HUES48 (cell line): Measurements from ENCODE around the gene GLP2R.

ENCODE experiments used
- H3K27ac ChIP-seq: one replicate; pipeline ENCODE4 v1.7.0; 2013; ENCODE audit warnings: low read depth, low read length, inconsistent platforms
- H3K27me3 ChIP-seq: 2 replicates; pipeline ENCODE4 v1.6.1; 2013; ENCODE audit warnings: mild to moderate bottlenecking, low read length; ENCODE audit not compliant: control insufficient read depth, insufficient read depth
- H3K36me3 ChIP-seq: 2 replicates; pipeline ENCODE4 v1.6.1; 2013; ENCODE audit warnings: low read length; ENCODE audit not compliant: control insufficient read depth, insufficient read depth
- H3K4me1 ChIP-seq: 2 replicates; pipeline ENCODE4 v1.6.1; 2013; ENCODE audit warnings: mild to moderate bottlenecking, low read length; ENCODE audit not compliant: control insufficient read depth, insufficient read depth
- H3K4me3 ChIP-seq: 2 replicates; pipeline ENCODE4 v1.5.1; 2013; ENCODE audit warnings: mild to moderate bottlenecking, low read depth, low read length
- H3K9ac ChIP-seq: 2 replicates; pipeline ENCODE4 v1.6.1; 2013; ENCODE audit warnings: mild to moderate bottlenecking, low read depth, low read length, moderate library complexity
- H3K9me3 ChIP-seq: 2 replicates; pipeline ENCODE4 v1.6.1; 2013; ENCODE audit warnings: low read length; ENCODE audit not compliant: control insufficient read depth, insufficient read depth

Gene GLP2R

GRCh38 chr17:9878786-9879525 is 53.2 kb downstream of the GLP2R start:
- peaks cover 6% of the 10 kb centered on the region; the same call in 1 of the 2 replicates for H3K4me1 ChIP-seq
- no peak overlapping the region for H3K27ac ChIP-seq

DNA sequence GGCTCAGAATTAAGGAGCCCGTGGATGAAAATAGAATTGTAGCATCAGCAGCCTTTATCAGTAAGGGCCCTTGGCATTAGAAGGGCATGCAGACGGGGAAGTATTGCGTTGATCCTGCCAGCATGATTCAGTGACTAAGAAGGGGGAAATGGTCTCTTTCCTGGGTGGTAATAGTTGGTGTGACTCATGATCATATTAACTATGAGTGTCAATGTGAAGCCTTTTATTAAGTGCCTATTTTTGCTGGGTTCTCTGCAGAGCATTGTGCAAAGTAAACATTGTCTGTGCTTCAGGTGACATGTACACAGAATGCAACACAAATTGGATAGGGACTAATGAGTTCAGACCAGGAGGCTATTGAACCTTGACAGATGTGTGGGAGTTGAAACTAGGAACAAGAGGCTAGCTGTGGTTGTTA is 54.9 kb downstream of the GLP2R start:
- no peaks in the 10 kb centered on the region for H3K4me1 ChIP-seq

More at GRCh38 chr17:9878786-9879525, 53.2 kb downstream of the GLP2R start:
- Histone ChIP-seq H3K36me3 (no peaks in the 10 kb centered on the region), H3K4me3 (no peak overlapping the region), H3K9me3 (peaks cover 13% of the 10 kb centered on the region), H3K27me3 (no peaks in the 10 kb centered on the region), H3K9ac (no peak overlapping the region)

GRCh38 chr17:9883451-9883850 is 57.7 kb downstream of the GLP2R start:
- Histone ChIP-seq H3K27me3 (no peaks in the 10 kb centered on the region), H3K4me1 (no peaks in the 10 kb centered on the region), H3K27ac (no peak overlapping the region), H3K4me3 (no peak overlapping the region), H3K9ac (no peak overlapping the region), H3K9me3 (peaks cover 13% of the 10 kb centered on the region), H3K36me3 (no peaks in the 10 kb centered on the region)

More for the DNA sequence above, 54.9 kb downstream of the GLP2R start:
- Histone ChIP-seq H3K27me3 (no peaks in the 10 kb centered on the region), H3K36me3 (no peaks in the 10 kb centered on the region), H3K4me3 (no peak overlapping the region), H3K9ac (no peak overlapping the region), H3K27ac (no peak overlapping the region), H3K9me3 (peaks cover 13% of the 10 kb centered on the region)

GRCh38 chr17:9886141-9886930 is 60.6 kb downstream of the GLP2R start:
- Histone ChIP-seq H3K9ac (no peak overlapping the region), H3K36me3 (no peaks in the 10 kb centered on the region), H3K4me3 (no peak overlapping the region), H3K9me3 (peaks cover 13% of the 10 kb centered on the region), H3K27me3 (no peaks in the 10 kb centered on the region), H3K27ac (no peak overlapping the region), H3K4me1 (no peaks in the 10 kb centered on the region)

- no peaks in the 10 kb centered on the region for H3K27me3 ChIP-seq
- H3K9me3 ChIP-seq = peaks cover 9% of the 10 kb centered on the region
- no peak overlapping the region for H3K4me3 ChIP-seq
- H3K36me3 ChIP-seq = no peaks in the 10 kb centered on the region
- H3K9ac ChIP-seq = no peak overlapping the region
- no peak overlapping the region for H3K27ac ChIP-seq
- H3K4me1 ChIP-seq = no peaks in the 10 kb centered on the region
Observed at GRCh38 chr17:9887508-9887907, 61.8 kb downstream of the GLP2R start.

DNA sequence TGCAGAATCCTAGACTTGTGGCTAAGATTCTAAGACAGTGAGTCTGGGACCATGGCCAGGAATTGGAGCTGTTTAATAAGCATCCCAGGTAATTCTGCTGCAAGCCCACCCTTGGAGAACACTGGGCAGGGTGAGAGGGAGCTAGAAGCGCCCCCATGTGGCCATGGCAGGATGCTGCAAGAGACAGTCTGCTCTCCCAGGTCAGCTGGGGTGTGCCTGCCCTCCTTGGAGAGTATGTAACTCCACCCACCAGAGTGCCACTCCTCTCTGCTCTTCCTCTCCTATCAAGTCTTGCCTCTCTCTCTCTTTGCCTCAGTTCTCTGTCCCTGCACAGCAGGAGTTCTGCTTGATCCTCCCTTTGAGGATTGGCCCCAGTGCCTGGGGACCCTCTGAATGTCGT is 64.4 kb downstream of the GLP2R start:
- H3K27ac ChIP-seq = no peak overlapping the region
- no peak overlapping the region for H3K4me3 ChIP-seq
- H3K27me3 ChIP-seq = no peaks in the 10 kb centered on the region

DNA sequence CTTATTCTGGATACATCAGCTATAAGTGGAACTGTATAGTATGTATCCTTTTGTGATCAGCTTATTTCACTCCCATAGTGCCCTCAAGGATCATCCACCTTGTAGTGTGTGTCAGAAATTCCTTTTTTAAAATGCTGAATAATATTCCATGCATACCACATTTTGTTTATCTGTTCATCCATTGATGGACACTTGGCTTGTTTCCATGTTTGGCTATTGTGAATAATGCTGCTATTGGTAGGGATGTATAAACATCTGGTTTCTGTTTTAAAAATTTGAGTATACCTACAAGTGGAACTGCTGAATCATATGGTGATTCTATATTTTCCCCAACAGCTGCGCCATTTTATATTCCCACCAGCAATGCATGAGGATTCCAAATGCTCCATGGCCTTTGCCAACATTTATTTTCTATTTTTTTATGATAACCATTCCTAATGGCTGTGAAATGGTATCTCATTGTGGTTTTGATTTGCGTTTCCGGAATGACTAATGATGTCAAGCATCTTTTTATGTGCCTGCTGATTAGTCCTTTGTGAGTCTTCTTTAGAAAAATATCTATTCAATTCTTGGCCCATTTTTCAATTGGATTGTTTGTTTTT is 67.8 kb downstream of the GLP2R start:
- H3K4me3 ChIP-seq = no peak overlapping the region
- H3K36me3 ChIP-seq = no peaks in the 10 kb centered on the region
- H3K27ac ChIP-seq = no peak overlapping the region
- H3K4me1 ChIP-seq = no peaks in the 10 kb centered on the region
- H3K9ac ChIP-seq = no peak overlapping the region
- H3K27me3 ChIP-seq = no peaks in the 10 kb centered on the region
- no peaks in the 10 kb centered on the region for H3K9me3 ChIP-seq

More for the DNA sequence above, 64.4 kb downstream of the GLP2R start:
- Histone ChIP-seq H3K4me1 (no peaks in the 10 kb centered on the region), H3K9ac (no peak overlapping the region), H3K9me3 (no peaks in the 10 kb centered on the region), H3K36me3 (no peaks in the 10 kb centered on the region)

DNA sequence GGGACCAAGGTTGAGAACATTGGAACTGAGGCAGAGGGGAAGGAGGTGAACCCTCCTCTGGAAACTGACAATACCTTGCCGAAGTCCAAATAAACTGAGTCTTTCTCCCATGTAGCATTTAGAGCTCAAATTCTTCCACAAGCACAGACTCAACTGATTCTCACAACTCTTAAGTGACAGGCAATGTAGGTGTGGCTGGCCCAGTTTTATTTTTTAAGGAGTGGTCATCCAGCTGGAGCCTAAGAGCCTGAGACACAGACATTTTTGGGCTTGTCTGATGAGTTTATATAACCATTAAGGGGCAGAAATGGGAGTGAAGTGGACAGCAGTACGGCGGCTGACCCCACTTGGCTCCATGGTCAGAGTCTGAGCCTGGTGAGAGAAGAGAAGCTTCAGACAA is 68.5 kb downstream of the GLP2R start:
- H3K36me3 ChIP-seq = no peaks in the 10 kb centered on the region
- no peak overlapping the region for H3K9ac ChIP-seq
- H3K9me3 ChIP-seq = no peaks in the 10 kb centered on the region
- no peaks in the 10 kb centered on the region for H3K4me1 ChIP-seq
- no peak overlapping the region for H3K4me3 ChIP-seq
- no peak overlapping the region for H3K27ac ChIP-seq
- H3K27me3 ChIP-seq = no peaks in the 10 kb centered on the region

- Histone ChIP-seq H3K9me3 (no peaks in the 10 kb centered on the region), H3K9ac (no peak overlapping the region), H3K27me3 (no peaks in the 10 kb centered on the region), H3K4me1 (no peaks in the 10 kb centered on the region), H3K36me3 (no peaks in the 10 kb centered on the region), H3K27ac (no peak overlapping the region), H3K4me3 (no peak overlapping the region)
Observed at GRCh38 chr17:9895923-9896322, 70.2 kb downstream of the GLP2R start.

- H3K4me3 ChIP-seq = no peak overlapping the region
- no peak overlapping the region for H3K9ac ChIP-seq
- H3K4me1 ChIP-seq = no peaks in the 10 kb centered on the region
- H3K9me3 ChIP-seq = no peaks in the 10 kb centered on the region
- no peaks in the 10 kb centered on the region for H3K27me3 ChIP-seq
- H3K27ac ChIP-seq = no peak overlapping the region
- H3K36me3 ChIP-seq = no peaks in the 10 kb centered on the region
Observed at GRCh38 chr17:9897372-9897968, 71.7 kb downstream of the GLP2R start.
